ENCODE results near the gene GRIN2B. TPM values are rescaled to one million over a fixed set of nuclear protein-coding genes. Genes with fewer than 3 reads are reported as not detected.

Gene GRIN2B
- total RNA-seq, 1 donor from 2014 or later: 0.30 TPM

DNA sequence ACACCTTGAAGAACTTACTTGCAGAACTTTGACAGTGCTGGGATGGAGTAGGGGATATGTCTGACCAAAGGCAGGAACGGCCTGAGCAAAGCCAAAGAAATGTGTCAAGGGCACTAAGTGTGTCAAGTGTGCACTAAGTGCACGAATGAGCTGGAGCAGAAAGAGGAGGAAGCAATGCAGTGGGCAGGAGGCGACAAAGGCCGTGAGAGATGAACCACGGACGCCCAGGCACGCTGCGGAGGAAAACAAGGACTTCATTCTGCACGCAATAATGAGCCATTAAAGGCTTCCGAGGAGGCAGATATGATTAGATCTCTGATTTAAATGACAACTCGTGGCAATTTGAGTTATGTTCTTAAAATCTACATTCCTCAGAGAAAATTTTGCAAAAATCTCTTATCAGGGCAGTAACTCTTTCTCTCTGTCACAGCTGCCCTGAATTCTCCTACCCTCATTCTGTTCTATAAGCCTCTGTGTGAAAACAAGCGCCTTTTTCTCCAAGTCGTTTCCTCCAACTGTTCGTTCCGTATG, 25.3 kb downstream of the GRIN2B start:
- DNase-seq: no peak

DNA sequence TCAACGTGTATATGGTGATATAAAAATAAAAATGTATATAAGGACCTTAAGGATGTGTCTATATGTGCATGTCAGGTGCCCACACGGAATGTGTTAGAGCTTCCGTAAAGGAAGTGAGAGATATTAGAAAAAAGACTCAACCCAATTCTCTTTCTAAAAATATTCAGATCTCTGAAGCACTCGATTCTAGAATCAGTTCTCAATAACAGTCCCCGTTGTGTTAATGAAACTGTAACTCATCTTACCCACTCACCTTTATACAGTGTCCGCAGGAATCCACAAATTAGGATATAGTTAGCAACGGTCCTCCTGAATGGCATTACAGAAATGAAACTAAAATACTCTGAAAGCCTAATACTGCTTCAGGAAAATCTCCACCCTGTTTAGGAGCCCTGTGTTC, 29.3 kb downstream of the GRIN2B start:
- no peak for DNase-seq

GRCh38 chr12:13950502-13950901, 30.9 kb downstream of the GRIN2B start:
- no peak for DNase-seq

DNA sequence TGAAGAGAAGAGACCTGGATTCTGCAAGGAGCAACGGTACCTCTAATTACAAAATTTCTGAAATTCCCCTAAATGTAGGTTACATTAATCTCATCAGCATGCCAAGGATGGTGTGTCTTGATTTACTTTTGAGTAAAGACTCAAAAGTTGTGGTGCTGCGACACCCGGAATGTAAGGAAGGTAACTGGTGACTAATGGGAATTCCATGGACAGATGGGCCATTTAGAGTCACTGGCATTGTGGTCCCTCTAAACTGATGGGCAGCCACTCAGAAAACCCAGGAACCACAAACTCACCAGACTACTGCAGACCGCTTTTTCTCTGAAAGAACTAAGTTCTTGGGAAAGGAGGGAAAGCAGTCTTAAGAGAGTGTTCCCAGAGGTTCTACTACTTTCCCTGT, 32.8 kb downstream of the GRIN2B start:
- no peak for DNase-seq

DNA sequence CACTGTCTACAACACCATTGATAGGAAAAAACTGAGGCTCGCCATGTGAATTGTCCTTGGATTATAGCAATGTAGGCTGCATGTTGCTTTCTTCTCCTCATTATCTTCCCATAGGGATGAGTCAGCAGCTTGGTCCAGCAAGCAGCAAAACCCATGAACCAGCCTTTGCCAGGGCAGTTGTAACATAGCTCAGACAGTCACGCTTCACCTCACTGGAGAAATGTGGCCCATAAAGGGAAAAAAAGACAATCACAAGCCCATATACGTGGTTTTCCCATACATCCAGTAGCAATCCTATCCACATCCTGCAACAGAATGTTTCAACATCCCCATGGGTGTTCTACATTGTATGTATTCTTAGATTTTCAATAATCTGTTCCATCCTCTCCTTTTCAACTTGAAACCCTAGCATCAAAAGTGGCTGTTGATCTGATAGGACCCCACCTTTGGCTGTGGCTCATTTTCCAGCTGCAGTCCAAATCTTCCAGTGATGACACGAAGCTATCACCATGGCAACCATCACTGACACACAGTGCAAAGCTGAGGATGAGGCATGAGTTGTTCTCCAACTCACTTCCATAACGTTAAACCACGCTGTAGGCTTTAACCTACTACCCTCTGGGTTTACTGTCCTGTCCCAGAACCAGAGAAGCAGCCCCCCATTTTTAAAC, 34.0 kb downstream of the GRIN2B start:
- DNase-seq: no peak

DNA sequence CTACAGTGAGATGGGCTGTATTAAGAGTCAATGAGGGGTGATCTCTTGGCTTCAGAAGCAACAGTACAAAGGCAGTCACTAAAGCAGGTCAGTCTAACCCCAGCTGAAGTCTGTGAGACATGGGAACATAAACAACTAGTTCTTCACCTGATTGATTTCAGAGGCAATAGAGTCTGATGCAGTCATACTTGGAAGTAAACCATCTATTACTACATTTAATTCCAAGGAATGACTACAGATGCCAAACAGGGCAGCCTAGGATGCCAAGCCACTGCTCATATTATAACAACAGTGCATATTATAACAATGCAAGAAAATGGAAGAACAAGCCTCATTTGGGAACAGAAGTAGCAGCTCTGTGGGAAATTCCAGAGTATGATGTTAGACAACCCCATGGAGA, 35.8 kb downstream of the GRIN2B start:
- DNase-seq: no peak

GRCh38 chr12:13945236-13945635, 36.2 kb downstream of the GRIN2B start:
- no peak for DNase-seq

- DNase-seq: no peak
Measured at GRCh38 chr12:13942826-13943225, 38.6 kb downstream of the GRIN2B start.

- DNase-seq: peak; percentile 4
Measured at GRCh38 chr12:13941258-13942249, 39.8 kb downstream of the GRIN2B start.

DNA sequence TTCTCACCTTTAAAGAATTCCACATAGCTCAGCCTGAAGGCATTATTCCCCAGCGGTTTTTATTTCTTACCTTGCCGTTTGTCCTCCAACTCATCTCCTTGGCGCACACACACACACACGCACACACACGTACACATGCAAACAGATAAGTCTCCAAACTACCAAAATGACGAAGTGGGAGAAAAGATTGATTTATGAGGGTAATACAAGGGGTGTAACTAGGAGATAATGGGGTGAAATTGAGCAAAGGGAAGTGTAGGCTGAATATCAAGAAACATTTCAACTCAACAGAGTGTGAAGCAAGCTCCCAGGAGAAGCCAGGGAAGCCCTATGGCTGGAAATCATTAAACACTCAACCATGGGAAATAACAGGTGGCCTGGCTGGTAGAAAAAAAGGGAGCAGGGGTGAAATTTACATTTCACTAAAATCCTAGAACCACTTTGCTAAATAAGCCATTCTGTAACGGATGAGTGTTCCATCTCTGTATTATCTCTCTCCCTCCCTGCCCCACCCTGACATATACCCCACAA, 41.0 kb downstream of the GRIN2B start:
- no peak for DNase-seq

DNA sequence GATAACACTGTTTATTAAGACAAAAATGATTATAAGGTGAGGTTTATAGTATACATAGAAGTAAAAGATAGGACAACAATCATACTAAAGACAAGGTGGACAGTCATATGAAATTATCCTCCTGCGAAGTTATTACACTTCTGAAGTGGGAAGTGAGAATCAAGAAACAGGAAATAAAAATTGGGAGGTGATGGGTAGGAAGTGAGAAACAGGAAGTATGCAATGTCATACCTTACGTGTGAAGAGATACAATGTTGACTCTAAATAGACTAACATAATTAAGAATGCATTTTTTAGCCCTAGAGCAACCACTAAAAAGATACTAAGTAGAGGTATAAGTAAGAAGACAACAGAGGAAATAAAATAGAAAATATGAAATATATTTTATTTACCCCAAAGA, 43.7 kb downstream of the GRIN2B start:
- no peak for DNase-seq

GRCh38 chr12:13935169-13935568, 46.2 kb downstream of the GRIN2B start:
- no peak for DNase-seq
